ENCODE results near the gene MARK1.
A peak's percentile ranks its signal among the peaks of the same experiment; 100 is the strongest.

The MARK1 gene

GRCh38 chr1:220692436-220693228 lies 164.7 kb downstream of the MARK1 start:
- DNase-seq, result no peak

GRCh38 chr1:220694866-220695382 lies 167.0 kb downstream of the MARK1 start:
- no peak for DNase-seq

- no peak for DNase-seq
These were observed 167.5 kb downstream of the MARK1 start for GRCh38 chr1:220695426-220695825.

- DNase-seq, result no peak
These were observed 168.4 kb downstream of the MARK1 start for GRCh38 chr1:220696226-220696862.

GRCh38 chr1:220696863-220697231 lies 168.9 kb downstream of the MARK1 start:
- no peak for DNase-seq

- no peak for DNase-seq
These were observed 169.4 kb downstream of the MARK1 start for GRCh38 chr1:220697326-220697725.

- no peak for DNase-seq
These were observed 170.7 kb downstream of the MARK1 start for GRCh38 chr1:220698607-220699016.

GRCh38 chr1:220699044-220699443 lies 171.1 kb downstream of the MARK1 start:
- DNase-seq, result no peak

GRCh38 chr1:220700556-220701179 lies 172.7 kb downstream of the MARK1 start:
- DNase-seq, result no peak

- no peak for DNase-seq
These were observed 174.0 kb downstream of the MARK1 start for GRCh38 chr1:220701974-220702373.

- DNase-seq, result no peak
These were observed 174.9 kb downstream of the MARK1 start for GRCh38 chr1:220702733-220703270.

GRCh38 chr1:220703305-220703704 lies 175.4 kb downstream of the MARK1 start:
- DNase-seq, result no peak

- no peak for DNase-seq
These were observed 177.8 kb downstream of the MARK1 start for GRCh38 chr1:220705782-220706181.

GRCh38 chr1:220706480-220706879 lies 178.5 kb downstream of the MARK1 start:
- no peak for DNase-seq

- no peak for DNase-seq
These were observed 179.2 kb downstream of the MARK1 start for GRCh38 chr1:220707160-220707559.

- DNase-seq, result no peak
These were observed 180.3 kb downstream of the MARK1 start for GRCh38 chr1:220708244-220708643.

- DNase-seq, result no peak
These were observed 181.2 kb downstream of the MARK1 start for GRCh38 chr1:220708936-220709801.

GRCh38 chr1:220710333-220710732 lies 182.4 kb downstream of the MARK1 start:
- no peak for DNase-seq

GRCh38 chr1:220711056-220711809 lies 183.3 kb downstream of the MARK1 start:
- peak; percentile 28 for DNase-seq

Measured in RPMI8226 (cell line).